GM12878 (cell line): ENCODE measurements around the gene HIP1. TPM values are rescaled to one million over a fixed set of nuclear protein-coding genes. Genes with fewer than 3 reads are reported as not detected.

ENCODE experiments used
- BCL3 ChIP-seq: IDR thresholded peaks from 2 replicates; pipeline ENCODE4 v1.6.1; 2011; ENCODE audit warnings: borderline replicate concordance, low read depth, mild to moderate bottlenecking, moderate library complexity, low read length; ENCODE audit not compliant: insufficient read depth, poor library complexity, severe bottlenecking
- BHLHE40 ChIP-seq, 2 experiments: fragments of 450-650 bp in 1 of 2; IDR thresholded peaks; 2 replicates each; pipeline ENCODE4 v1.6.1; 2011 to 2017; ENCODE audit warnings: low read depth in 2 of 2, borderline replicate concordance in 1 of 2, improper control_type of control experiment in 1 of 2, low read length in 1 of 2, mild to moderate bottlenecking in 1 of 2
- EED ChIP-seq: sonication (generic); IDR thresholded peaks from 2 replicates; pipeline ENCODE4 v1.6.1; 2016; ENCODE audit warnings: antibody characterized with exemption, low read depth
- EGR1 ChIP-seq, 2 experiments: IDR thresholded peaks; 1 replicate in 1 of 2; 2 replicates in 1 of 2; pipeline ENCODE4 v1.6.1; 2011 to 2012; ENCODE audit warnings: low read depth in 2 of 2, low read length in 2 of 2, borderline replicate concordance in 1 of 2, mild to moderate bottlenecking in 1 of 2, moderate library complexity in 1 of 2
- HDGF ChIP-seq: fragments of 450-650 bp; IDR thresholded peaks from 2 replicates; pipeline ENCODE4 v1.6.1; 2016; ENCODE audit warnings: antibody characterized with exemption
- IKZF1 ChIP-seq: fragments of 450-650 bp; conservative IDR thresholded peaks from 2 replicates; pipeline ENCODE4 v1.6.1; 2017; ENCODE audit warnings: antibody characterized with exemption, mild to moderate bottlenecking
- MXI1 ChIP-seq: fragments of 150-350 bp; IDR thresholded peaks from 2 replicates; pipeline ENCODE4 v1.6.1; 2011; ENCODE audit warnings: low read depth, mild to moderate bottlenecking, inconsistent platforms, low read length, improper control_type of control experiment
- NR2C1 ChIP-seq: fragments of 450-650 bp; IDR thresholded peaks from 2 replicates; pipeline ENCODE4 v1.6.1; 2017; ENCODE audit warnings: antibody characterized with exemption, mild to moderate bottlenecking, moderate library complexity
- NR2F1 ChIP-seq: fragments of 450-650 bp; conservative IDR thresholded peaks from 2 replicates; pipeline ENCODE4 v1.6.1; 2017; ENCODE audit warnings: mild to moderate bottlenecking
- PKNOX1 ChIP-seq: fragments of 450-650 bp; IDR thresholded peaks from 2 replicates; pipeline ENCODE4 v1.6.1; 2016; ENCODE audit warnings: mild to moderate bottlenecking
- RB1 ChIP-seq: fragments of 450-650 bp; formaldehyde crosslinking; IDR thresholded peaks from 2 replicates; pipeline ENCODE4 v1.6.1; 2017; ENCODE audit warnings: mild to moderate bottlenecking, borderline replicate concordance
- RELB ChIP-seq: fragments of 450-650 bp; IDR thresholded peaks from 2 replicates; pipeline ENCODE4 v1.6.1; 2017; ENCODE audit warnings: low read depth, mild to moderate bottlenecking, moderate library complexity
- SP1 ChIP-seq: IDR thresholded peaks from one replicate; pipeline ENCODE4 v1.6.1; 2011; ENCODE audit warnings: low read depth, low read length
- SPI1 ChIP-seq: IDR thresholded peaks from 2 replicates; pipeline ENCODE4 v1.6.1; 2011; ENCODE audit warnings: low read depth, mild to moderate bottlenecking, low read length, moderate library complexity, borderline replicate concordance; ENCODE audit not compliant: insufficient read depth
- STAT1 ChIP-seq: fragments of 450-650 bp; conservative IDR thresholded peaks from 2 replicates; pipeline ENCODE4 v1.6.1; 2014; ENCODE audit warnings: antibody characterized with exemption, mild to moderate bottlenecking
- TCF3 ChIP-seq: IDR thresholded peaks from 2 replicates; pipeline ENCODE4 v1.6.1; 2012; ENCODE audit warnings: low read depth, mild to moderate bottlenecking, low read length, borderline replicate concordance; ENCODE audit not compliant: insufficient read depth
- TCF7 ChIP-seq: IDR thresholded peaks from 2 replicates; pipeline ENCODE4 v1.6.1; 2014; ENCODE audit warnings: antibody characterized with exemption, borderline replicate concordance
- WRNIP1 ChIP-seq: IDR thresholded peaks from 2 replicates; pipeline ENCODE4 v1.6.1; 2011; ENCODE audit warnings: low read depth, low read length, improper control_type of control experiment, borderline replicate concordance
- YY1 ChIP-seq: IDR thresholded peaks from 2 replicates; pipeline ENCODE4 v1.6.1; 2011; ENCODE audit warnings: low read depth, mild to moderate bottlenecking, low read length
- ZBTB40 ChIP-seq: fragments of 450-650 bp; IDR thresholded peaks from 2 replicates; pipeline ENCODE4 v1.6.1; 2016; ENCODE audit warnings: mild to moderate bottlenecking, moderate library complexity, borderline replicate concordance
- ZSCAN29 ChIP-seq: fragments of 450-650 bp; IDR thresholded peaks from 2 replicates; pipeline ENCODE4 v1.6.1; 2017; ENCODE audit warnings: mild to moderate bottlenecking, moderate library complexity
- polyA plus RNA-seq, 11 experiments: library from polyadenylated mRNA; depleted of rRNA in 4 of 11; unstranded in 6 of 11; stranded (reverse) in 5 of 11; fragments of >200 nt; fragmentation: Nextera tagmentation in 4 of 11; fragmentation: Illumina TruSeq in 1 of 11; extraction: Ambion mirVana in 4 of 11; extraction: Trizol in 1 of 11; gene quantifications; 1 replicate in 1 of 11; 2 replicates in 10 of 11; pipeline versions ENCODE4 v1.2.1 to v1.2.3, GENCODE V29; 2011 to 2016; ENCODE audit warnings: inconsistent platforms in 2 of 11, missing spikeins in 2 of 11, low read depth in 1 of 11
- total RNA-seq, 4 experiments: library from RNA; depleted of rRNA in 3 of 4; stranded (reverse); fragments of >200 nt in 3 of 4; fragmentation: Illumina TruSeq in 1 of 4; extraction: Trizol in 1 of 4; gene quantifications; 2 replicates each; pipeline versions ENCODE4 v1.2.1 to v1.2.3, GENCODE V29; 2013 to 2021

HIP1 gene
- total and polyA plus RNA-seq, 10 of the 15 experiments (the other 5 are each of a cell fraction or from before 2014, with no cell fraction given), result 1.2 to 9.7 (median 3.2) TPM

- TF ChIP-seq RB1, result peak; percentile 91
- TF ChIP-seq TCF3, result no peak
- TF ChIP-seq EED, result peak; percentile 66
- peak; percentile 98 for TF ChIP-seq IKZF1
- TF ChIP-seq EGR1 (IDR thresholded peaks at IDR 0.05; ENCODE audit: borderline replicate concordance in 1 of 2, low read depth in 2 of 2, low read length in 2 of 2), result peak in 1 of 2 experiments; percentile 73; a peak in 2 of 3 replicates
- TF ChIP-seq HDGF, result no peak
- TF ChIP-seq SPI1, result peak; percentile 57
- TF ChIP-seq ZBTB40, result no peak
- TF ChIP-seq BCL3, result no peak
- peak; percentile 88 for TF ChIP-seq SP1
- no peak for TF ChIP-seq WRNIP1
- TF ChIP-seq YY1, result peak; percentile 18; the same call in 1 of the 2 replicates
- TF ChIP-seq TCF7, result peak; percentile 74; the same call in 1 of the 2 replicates
- peak; percentile 27; the same call in 1 of the 2 replicates for TF ChIP-seq NR2C1
- peak; percentile 97 for TF ChIP-seq PKNOX1
- TF ChIP-seq STAT1, result no peak
- peak; percentile 37; the same call in 1 of the 2 replicates for TF ChIP-seq MXI1
- peak; percentile 87 for TF ChIP-seq NR2F1
- peak; percentile 48; the same call in 1 of the 2 replicates for TF ChIP-seq RELB
- TF ChIP-seq ZSCAN29, result peak; percentile 58
- TF ChIP-seq BHLHE40 (IDR thresholded peaks at IDR 0.05; ENCODE audit: borderline replicate concordance in 1 of 2, low read depth in 2 of 2, low read length in 1 of 2), result peak; percentile 77 to 93; a peak in 3 of 4 replicates
These were observed 444 bp upstream of the HIP1 start (continued) for GRCh38 chr7:75738975-75739795.
